ENCODE measurements around the gene STX5. TPM values are rescaled to one million over a fixed set of nuclear protein-coding genes. Genes with fewer than 3 reads are reported as not detected.
"Not testable (repeated sequence)": the region's sequence is repeated elsewhere in the genome, so short reads cannot be mapped to it uniquely, and the experiment has no call there.

Gene STX5
- total RNA-seq, 1 donor from 2014 or later = 39.4 TPM

GRCh38 chr11:62839050-62839945 lies 7.4 kb upstream of the STX5 start, which contains the start of gene WDR74:
Gene WDR74, minus strand, starts transcription at chr11:62839590. Its CDS starts 20 bp downstream, at chr11:62839570.
- intact Hi-C loops (cut with micrococcal nuclease) = loop anchor here (1.0 kb wide), 3 partner anchors 8 to 41 kb away; partner anchors contain the start of genes NXF1 and SLC3A2

GRCh38 chr11:62835336-62835735 lies 3.5 kb upstream of the STX5 start:
- intact Hi-C loops (cut with micrococcal nuclease) = no loop called here

GRCh38 chr11:62832336-62833234 lies 734 bp upstream of the STX5 start, which contains the start of gene TEX54:
Gene TEX54, minus strand, starts transcription at chr11:62832841.
- intact Hi-C loops (cut with micrococcal nuclease) = loop anchor here (1.0 to 5.0 kb wide), 4 partner anchors 23 to 125 kb away; partner anchors contain the start of genes BSCL2, GNG3, TMEM179B and TMEM223

- intact Hi-C loops (cut with micrococcal nuclease) = loop anchor here (1.0 to 5.0 kb wide), 3 partner anchors 8 to 124 kb away; partner anchors contain the start of genes BSCL2, GNG3, SLC3A2 and WDR74
These were observed 839 bp downstream of the STX5 start for GRCh38 chr11:62830904-62831519.

GRCh38 chr11:62828130-62828529 lies 3.7 kb downstream of the STX5 start:
- intact Hi-C loops (cut with micrococcal nuclease) = not testable (repeated sequence)

GRCh38 chr11:62823677-62824076 lies 8.2 kb downstream of the STX5 start:
- intact Hi-C loops (cut with micrococcal nuclease) = no loop called here

GRCh38 chr11:62817129-62817528 lies 14.7 kb downstream of the STX5 start:
- intact Hi-C loops (cut with micrococcal nuclease) = no loop called here

- intact Hi-C loops (cut with micrococcal nuclease) = no loop called here
These were observed 15.3 kb downstream of the STX5 start for GRCh38 chr11:62816557-62816956.

GRCh38 chr11:62811659-62812058 lies 20.2 kb downstream of the STX5 start:
- intact Hi-C loops (cut with micrococcal nuclease) = no loop called here

GRCh38 chr11:62810748-62811147 lies 21.1 kb downstream of the STX5 start:
- intact Hi-C loops (cut with micrococcal nuclease) = no loop called here

- intact Hi-C loops (cut with micrococcal nuclease) = no loop called here
These were observed 25.2 kb downstream of the STX5 start for GRCh38 chr11:62806611-62807121.

- intact Hi-C loops (cut with micrococcal nuclease) = loop anchor here (1.0 kb wide), 5 partner anchors 14 to 78 kb away; partner anchors contain the start of genes SLC3A2, TMEM179B, TMEM223 and TTC9C
These were observed 25.9 kb downstream of the STX5 start for GRCh38 chr11:62805961-62806441.

- intact Hi-C loops (cut with micrococcal nuclease) = loop anchor here (1.0 kb wide), 5 partner anchors 13 to 77 kb away; partner anchors contain the start of genes SLC3A2, TMEM179B, TMEM223 and TTC9C
These were observed 26.6 kb downstream of the STX5 start, which contains the start of gene NXF1 for GRCh38 chr11:62805076-62805892. Gene NXF1, minus strand, starts transcription at chr11:62805440. Its CDS starts 84 bp downstream, at chr11:62805356.

- intact Hi-C loops (cut with micrococcal nuclease) = loop anchor here (1.0 kb wide), 5 partner anchors 12 to 76 kb away; partner anchors contain the start of genes SLC3A2, TMEM179B, TMEM223 and TTC9C
These were observed 27.4 kb downstream of the STX5 start for GRCh38 chr11:62804310-62805075.

- intact Hi-C loops (cut with micrococcal nuclease) = no loop called here
These were observed 30.8 kb downstream of the STX5 start for GRCh38 chr11:62801071-62801470.

- intact Hi-C loops (cut with micrococcal nuclease) = no loop called here
These were observed 32.4 kb downstream of the STX5 start for GRCh38 chr11:62799486-62799885.

- intact Hi-C loops (cut with micrococcal nuclease) = no loop called here
These were observed 35.6 kb downstream of the STX5 start for GRCh38 chr11:62796281-62796680.

- intact Hi-C loops (cut with micrococcal nuclease) = no loop called here
These were observed 37.6 kb downstream of the STX5 start for GRCh38 chr11:62794201-62794775.

Data from T-helper 2 cell treated with Interferon-gamma antibody and Interleukin-4, amounts not matched to agents 100 ng/mL and 5 ng/mL, for 36 hours (primary cell).